GM19043 (cell line): ENCODE measurements around the gene IRF4.

Experiments used
- ATAC-seq: cut with Tn5 transposase; IDR thresholded peaks from one replicate; pipeline ENCODE4 v1.9.1; 2021; ENCODE audit warnings: low read depth; ENCODE audit not compliant: unreplicated experiment

Gene IRF4

DNA sequence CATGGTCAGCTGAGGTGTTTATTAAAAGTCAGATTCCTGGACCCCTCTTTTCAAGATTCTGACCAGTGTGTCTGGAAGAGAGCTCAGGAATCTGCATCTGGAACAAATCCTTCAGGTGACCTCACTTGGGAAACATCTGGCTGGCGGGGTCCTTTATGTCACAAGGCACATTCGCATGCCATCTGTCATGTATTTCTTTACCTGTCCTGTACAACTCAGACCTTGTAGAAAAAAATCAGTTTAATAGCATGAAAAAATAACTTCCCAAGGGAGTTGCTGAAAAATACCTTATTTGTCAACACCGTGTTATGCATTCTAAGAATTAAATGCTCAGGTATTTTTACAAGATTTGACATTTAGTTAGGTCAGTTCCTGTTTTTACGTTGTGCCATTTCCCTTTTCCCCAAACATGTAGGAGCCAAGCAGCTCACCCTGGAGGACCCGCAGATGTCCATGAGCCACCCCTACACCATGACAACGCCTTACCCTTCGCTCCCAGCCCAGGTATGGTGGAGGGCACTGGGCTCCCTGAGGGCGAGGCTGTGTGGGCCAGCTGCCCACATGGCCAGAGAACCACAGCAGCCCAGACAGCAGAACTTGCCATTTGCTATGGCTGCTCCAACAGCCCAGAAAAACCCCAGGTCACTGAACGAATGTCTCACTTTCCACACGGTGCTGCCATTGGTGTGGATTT is 4.0 kb downstream of the IRF4 start:
- ATAC-seq = no peak

DNA sequence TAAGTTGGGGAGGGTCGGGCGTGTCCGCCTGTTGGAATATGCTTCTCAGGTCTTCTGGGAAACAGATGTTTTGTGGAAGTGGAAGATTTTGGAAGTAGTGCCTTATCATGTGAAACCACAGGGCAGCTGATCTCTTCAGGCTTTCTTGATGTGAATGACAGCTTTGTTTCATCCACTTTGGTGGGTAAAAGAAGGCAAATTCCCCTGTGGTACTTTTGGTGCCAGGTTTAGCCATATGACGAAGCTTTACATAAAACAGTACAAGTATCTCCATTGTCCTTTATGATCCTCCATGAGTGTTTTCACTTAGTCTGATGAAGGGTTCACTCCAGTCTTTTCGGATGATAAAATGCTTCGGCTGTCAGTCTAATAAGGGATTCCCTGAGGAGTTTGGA is 4.6 kb downstream of the IRF4 start:
- no peak for ATAC-seq

DNA sequence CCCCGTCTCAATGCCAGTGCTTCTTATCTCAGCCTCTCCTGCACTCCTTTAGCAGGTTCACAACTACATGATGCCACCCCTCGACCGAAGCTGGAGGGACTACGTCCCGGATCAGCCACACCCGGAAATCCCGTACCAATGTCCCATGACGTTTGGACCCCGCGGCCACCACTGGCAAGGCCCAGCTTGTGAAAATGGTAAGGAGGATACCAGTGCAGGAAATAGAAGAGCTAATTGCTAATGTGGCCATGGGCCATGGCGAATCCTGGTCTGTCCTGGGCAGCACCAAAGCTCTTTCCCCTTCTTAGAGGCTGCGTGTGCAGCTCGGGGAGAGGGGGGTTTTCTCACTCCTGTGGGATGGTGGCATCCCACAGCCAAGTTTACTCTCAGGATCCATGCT is 5.5 kb downstream of the IRF4 start:
- no peak for ATAC-seq

DNA sequence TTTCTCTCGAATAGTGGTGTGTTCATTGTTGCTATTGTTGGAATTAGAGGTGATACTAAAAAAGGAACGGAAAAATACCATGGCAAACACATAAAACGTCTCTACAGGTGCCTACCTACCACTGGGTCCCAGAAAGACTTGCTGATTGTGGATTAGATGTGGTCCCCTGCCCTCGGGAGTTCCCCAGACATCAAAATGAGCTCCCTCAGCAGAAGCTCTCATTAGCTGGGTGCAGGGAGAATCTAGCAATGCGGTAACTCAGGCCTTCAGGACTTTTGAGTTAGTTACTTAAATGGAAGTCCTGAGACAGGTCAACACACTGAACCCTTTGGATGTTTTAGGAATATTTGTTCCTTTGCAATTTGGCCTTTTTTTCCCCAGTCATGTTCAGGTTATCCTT is 6.1 kb downstream of the IRF4 start:
- ATAC-seq = no peak

DNA sequence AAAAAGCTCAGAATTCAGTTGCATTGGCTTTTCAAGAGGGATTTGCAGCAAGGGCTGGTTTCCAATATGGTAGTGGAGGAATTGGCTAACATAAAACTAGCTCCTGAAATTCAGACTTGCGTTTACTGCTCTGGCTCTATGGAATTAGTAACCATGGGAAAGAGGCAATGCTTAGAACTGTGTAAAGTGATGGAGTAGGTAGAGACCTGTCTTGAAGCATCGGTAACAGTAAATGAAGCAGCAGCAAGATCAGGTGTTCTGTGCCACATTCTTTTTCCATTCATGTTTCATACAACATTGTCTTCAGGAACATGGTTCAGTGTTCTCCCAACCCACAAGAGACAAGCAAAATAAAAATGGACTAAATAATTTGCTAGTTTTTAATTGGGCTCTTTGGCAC is 6.5 kb downstream of the IRF4 start:
- ATAC-seq = no peak

DNA sequence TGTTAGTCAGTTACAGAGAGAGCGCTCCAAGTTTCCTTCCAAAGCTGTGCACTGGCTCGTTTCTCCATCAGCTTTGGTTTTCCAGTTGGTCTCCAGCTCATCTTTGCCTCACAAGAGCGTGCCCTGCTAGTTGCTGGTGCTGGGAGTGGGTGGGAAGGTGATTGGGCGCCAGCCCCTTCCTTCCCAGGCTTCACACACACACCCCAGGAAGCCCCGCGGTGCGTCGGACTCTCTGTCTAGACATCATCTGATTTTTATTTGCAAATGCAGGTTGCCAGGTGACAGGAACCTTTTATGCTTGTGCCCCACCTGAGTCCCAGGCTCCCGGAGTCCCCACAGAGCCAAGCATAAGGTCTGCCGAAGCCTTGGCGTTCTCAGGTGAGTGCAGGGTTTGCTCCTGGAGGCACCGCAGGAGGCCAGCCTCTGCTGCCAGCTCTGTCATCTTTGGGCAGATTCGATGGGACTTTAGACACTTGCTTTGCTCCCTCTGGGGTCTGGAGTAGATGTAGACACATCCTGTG is 7.1 kb downstream of the IRF4 start:
- no peak for ATAC-seq

DNA sequence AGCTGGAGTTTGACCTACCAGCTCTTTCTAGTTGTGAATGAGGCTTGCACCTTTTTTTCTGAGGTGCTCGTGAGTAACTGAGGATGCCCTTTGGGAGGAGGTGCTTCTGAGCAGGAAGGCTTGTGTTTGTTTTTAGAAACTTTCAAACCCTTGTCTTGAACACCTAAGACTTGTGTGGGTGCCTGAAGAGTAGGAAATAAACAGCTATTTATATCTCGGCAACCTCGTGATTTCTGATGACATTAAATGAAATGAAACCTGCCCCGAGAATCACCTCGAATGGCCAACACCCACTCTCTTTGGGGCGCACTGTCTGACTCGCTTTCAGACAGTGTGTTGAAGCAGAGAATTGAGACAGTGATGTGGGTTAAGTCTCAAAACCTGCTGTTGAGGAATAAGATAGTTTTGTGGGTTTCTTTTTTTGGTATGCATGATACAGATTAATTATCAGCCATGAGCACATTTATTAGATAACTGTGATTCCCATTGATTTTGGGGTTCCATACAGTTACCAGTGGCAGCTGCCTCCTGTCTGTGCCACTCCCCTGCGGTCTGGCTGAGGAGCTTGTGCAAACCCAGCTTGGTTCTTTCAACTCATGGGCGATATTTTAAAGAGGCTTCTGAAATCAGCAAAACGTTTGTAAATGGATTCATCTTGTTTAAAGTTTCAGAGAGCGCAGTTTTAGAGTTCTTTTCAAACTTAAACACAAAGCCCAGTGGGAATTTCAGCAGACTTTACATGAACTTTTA is 8.4 kb downstream of the IRF4 start:
- ATAC-seq = no peak

DNA sequence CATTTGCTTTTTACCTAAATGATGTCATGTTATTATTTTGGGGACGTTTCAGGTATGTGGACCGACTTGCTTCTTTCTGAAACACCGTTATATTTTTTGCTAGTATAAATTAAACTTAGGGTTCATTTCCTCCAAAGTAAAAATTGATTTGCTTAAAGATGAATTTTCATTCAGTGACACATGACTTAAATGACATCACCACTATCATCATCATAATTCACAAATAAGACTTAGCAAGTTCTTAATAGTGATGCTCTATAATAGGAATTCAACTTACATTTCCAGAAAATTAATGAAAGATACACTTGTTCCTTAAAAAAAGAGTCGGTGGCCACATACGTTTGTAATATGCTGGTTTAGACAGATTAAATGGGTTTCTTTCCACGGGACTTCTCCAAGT is 9.3 kb downstream of the IRF4 start:
- ATAC-seq = no peak

DNA sequence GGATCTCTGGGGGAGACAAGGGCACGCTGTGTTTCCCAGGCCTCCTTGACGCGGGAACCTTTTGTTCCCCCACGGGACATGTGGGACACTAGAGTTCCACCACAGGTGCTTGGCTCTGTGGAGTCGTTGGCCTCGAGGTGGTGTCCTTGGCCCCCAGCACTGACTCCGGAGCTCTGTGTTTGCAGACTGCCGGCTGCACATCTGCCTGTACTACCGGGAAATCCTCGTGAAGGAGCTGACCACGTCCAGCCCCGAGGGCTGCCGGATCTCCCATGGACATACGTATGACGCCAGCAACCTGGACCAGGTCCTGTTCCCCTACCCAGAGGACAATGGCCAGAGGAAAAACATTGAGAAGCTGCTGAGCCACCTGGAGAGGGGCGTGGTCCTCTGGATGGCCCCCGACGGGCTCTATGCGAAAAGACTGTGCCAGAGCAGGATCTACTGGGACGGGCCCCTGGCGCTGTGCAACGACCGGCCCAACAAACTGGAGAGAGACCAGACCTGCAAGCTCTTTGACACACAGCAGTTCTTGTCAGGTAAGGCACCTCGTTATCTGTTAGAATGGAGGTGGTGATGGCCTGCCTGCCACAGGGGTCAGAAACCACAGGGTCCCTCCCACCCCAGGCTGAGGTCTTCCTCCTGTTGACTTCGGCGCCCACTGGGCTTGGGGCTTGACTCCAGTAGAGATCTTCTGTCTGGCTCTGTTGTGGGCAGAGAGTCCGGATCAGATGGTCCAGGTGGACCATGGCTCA is 9.9 kb downstream of the IRF4 start:
- no peak for ATAC-seq

DNA sequence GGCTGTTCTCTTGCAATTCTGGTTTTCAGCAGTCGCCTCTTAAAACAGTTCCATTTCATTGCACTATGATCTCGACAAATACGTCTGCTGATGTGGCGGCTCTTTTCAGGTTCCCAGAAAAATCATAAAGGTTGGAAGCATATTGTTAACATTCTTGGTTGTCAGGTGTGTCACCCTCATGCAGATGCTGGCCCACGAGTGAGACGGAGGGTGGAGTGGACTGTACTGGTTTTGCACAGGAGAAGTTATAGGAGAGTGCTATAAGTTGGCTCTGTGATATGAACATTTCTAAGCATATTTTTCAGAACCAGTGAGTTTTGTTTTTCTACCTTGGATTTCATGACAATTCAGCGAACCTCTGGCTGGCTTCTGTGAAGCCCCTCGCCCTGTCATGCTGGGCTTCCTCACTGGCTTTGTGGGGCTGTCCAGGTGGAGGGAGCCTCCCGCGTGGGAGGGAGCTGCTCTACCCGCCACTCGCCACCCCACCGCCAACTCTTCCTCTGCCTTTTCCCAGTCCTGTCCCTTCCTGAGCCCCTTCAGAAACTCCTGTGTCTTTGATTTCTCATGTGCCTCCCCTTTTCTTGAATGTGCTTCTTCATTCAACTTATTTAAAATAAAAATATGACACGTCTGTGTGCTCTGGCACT is 10.6 kb downstream of the IRF4 start:
- ATAC-seq = no peak

DNA sequence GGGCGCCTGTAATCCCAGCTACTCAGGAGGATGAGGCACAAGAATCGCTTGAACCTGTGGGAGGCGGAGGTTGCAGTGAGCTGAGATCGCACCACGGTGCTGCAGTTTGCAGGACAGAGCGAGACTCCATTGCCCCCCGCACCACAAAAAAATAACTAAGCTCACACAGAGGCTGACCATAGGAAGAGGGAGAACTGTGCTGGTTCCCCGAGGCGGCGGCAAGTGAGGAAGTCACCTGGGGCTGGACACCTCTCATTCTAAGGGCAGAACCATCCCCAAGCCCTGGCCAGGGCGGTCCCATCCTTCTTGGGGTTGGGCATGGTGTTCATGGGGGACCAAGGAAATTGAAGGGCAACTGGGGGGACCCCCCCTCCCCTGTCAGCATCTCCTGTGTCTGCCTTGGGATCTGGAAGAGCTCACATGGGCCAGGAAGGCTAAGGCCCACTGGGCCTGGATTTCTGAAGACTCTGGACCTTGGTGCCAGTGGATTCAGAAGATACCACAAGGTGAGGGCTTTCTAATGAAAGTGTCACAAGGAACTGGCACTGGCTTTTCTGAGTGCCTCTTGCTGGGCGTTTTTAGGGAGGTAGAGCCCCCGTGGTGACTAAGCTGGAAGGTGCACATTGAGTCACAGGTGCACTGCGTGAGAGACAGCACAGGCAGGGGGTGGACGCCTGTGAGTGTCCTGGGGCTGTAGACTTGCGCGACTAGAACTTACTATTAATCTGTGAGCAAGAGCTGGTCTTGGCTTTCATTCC is 11.5 kb downstream of the IRF4 start:
- ATAC-seq = no peak

DNA sequence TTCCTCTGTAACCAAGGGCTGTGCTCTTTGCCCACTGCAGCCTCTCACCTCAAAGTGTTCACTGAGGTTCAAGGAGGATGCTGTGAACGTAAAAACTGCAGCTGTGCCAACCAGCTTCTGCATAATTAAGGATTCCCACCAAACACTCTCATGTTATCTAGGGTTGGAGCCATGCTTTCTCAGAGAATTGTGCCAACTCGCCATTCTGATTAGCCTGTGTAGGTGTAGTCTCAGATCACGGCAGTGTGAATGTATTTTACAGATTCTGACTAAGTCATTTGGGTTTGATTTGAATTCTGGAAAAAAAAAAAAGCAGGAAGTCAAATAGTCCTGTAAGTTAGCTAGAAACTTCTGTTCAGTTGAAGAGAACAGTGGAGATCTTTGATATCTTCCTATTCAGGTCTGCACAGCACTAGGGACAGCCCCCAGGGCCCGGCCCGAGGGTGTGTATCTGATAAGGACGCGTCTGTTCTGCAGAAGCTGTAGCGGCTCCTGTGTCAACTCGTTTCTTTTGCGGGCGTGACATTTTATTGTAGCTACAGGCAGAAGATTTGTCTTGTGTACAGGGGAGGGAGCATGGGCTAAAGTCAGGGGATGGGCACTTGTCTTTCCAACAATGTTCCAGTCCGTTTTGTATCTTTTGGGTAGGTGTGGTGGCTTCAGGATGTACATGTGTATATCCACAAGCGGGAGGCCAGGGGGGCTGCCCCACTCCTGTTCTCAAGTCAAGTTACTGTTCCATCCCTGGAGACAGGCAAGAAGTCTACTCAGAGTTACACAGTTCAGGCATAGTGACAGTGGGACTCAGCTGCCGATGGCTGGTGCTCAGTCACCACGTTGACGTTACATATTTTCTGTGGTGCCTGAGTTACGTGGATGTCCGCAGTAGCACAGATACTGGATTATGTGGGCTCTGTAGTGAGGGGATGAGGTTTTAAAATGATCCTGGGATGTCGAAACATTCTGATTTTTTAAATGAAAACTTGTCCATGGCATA is 12.4 kb downstream of the IRF4 start:
- ATAC-seq = no peak

DNA sequence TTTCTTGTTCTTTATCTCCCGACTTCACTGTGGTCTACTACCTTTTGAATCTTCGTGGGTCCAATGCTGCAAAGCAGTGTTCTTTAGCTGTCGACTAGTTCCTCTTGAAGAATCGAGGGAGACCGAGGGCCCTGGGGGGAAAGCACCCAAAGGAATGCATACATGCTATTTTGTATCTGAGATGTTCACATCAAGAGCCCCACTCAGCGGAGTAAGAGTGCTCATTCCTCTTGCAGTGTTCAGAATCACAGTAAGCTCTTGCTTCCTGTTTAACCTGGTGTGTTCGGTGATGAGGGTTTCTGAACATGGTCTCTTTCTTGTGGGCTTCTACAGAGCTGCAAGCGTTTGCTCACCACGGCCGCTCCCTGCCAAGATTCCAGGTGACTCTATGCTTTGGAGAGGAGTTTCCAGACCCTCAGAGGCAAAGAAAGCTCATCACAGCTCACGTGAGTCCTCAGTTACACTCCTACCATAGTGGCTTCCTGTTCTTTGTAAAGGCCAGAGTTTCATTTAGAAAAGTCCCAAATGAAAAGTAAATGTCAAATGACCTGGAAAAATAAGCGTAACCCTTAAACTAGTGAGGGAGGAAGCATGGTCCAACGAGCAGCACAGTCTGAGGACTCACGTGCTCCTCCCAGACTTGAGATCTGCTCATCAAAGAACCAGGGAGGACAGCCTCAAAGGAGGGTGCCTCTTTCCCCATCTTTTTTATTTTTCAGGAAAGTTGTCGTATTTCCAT is 13.3 kb downstream of the IRF4 start:
- ATAC-seq = no peak

DNA sequence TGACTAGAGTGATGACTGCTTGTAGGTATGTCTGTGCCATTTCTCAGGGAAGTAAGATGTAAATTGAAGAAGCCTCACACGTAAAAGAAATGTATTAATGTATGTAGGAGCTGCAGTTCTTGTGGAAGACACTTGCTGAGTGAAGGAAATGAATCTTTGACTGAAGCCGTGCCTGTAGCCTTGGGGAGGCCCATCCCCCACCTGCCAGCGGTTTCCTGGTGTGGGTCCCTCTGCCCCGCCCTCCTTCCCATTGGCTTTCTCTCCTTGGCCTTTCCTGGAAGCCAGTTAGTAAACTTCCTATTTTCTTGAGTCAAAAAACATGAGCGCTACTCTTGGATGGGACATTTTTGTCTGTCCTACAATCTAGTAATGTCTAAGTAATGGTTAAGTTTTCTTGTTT is 16.6 kb downstream of the IRF4 start:
- ATAC-seq = no peak

DNA sequence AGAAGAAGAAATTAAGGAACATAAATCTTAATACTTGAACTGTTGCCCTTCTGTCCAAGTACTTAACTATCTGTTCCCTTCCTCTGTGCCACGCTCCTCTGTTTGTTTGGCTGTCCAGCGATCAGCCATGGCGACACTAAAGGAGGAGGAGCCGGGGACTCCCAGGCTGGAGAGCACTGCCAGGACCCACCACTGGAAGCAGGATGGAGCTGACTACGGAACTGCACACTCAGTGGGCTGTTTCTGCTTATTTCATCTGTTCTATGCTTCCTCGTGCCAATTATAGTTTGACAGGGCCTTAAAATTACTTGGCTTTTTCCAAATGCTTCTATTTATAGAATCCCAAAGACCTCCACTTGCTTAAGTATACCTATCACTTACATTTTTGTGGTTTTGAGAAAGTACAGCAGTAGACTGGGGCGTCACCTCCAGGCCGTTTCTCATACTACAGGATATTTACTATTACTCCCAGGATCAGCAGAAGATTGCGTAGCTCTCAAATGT is 17.1 kb downstream of the IRF4 start:
- ATAC-seq = no peak

DNA sequence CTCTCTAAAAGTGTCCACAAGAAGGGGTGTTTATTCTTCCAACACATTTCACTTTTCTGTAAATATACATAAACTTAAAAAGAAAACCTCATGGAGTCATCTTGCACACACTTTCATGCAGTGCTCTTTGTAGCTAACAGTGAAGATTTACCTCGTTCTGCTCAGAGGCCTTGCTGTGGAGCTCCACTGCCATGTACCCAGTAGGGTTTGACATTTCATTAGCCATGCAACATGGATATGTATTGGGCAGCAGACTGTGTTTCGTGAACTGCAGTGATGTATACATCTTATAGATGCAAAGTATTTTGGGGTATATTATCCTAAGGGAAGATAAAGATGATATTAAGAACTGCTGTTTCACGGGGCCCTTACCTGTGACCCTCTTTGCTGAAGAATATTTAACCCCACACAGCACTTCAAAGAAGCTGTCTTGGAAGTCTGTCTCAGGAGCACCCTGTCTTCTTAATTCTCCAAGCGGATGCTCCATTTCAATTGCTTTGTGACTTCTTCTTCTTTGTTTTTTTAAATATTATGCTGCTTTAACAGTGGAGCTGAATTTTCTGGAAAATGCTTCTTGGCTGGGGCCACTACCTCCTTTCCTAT is 17.9 kb downstream of the IRF4 start:
- no peak for ATAC-seq

DNA sequence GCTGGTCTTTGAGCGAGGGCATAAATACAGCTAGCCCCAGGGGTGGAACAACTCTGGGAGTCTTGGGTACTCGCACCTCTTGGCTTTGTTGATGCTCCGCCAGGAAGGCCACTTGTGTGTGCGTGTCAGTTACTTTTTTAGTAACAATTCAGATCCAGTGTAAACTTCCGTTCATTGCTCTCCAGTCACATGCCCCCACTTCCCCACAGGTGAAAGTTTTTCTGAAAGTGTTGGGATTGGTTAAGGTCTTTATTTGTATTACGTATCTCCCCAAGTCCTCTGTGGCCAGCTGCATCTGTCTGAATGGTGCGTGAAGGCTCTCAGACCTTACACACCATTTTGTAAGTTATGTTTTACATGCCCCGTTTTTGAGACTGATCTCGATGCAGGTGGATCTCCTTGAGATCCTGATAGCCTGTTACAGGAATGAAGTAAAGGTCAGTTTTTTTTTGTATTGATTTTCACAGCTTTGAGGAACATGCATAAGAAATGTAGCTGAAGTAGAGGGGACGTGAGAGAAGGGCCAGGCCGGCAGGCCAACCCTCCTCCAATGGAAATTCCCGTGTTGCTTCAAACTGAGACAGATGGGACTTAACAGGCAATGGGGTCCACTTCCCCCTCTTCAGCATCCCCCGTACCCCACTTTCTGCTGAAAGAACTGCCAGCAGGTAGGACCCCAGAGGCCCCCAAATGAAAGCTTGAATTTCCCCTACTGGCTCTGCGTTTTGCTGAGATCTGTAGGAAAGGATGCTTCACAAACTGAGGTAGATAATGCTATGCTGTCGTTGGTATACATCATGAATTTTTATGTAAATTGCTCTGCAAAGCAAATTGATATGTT is 19.2 kb downstream of the IRF4 start:
- no peak for ATAC-seq
